H1 (cell line): ENCODE measurements around the gene TNKS2. TPM values are rescaled to one million over a fixed set of nuclear protein-coding genes. Genes with fewer than 3 reads are reported as not detected.

Experiments
- CTCF ChIA-PET: fragments of 300-600 bp; sonication (Branson Sonifier 250); formaldehyde crosslinking; loops from one replicate; lab custom pipeline; 2021; ENCODE audit not compliant: partially characterized antibody; lab: Charles Lee
- POLR2A ChIA-PET: fragments of 300-600 bp; sonication (Branson Sonifier 250); formaldehyde crosslinking; loops from one replicate; lab custom pipeline; 2021; ENCODE audit warnings: inconsistent platforms; ENCODE audit not compliant: partially characterized antibody; lab: Charles Lee
- DNase-seq, 2 experiments: peaks; one replicate each; pipeline versions ENCODE4 v3.0.0 to v3.0.0-alpha.2; 2010 to 2022; ENCODE audit warnings: low spot score in 2 of 2, low read depth in 1 of 2, mixed read lengths in 1 of 2
- FAIRE-seq: peaks from 2 replicates; lab custom pipeline; 2011; peaks lifted over from hg19 to GRCh38; lab: Jason Lieb, UNC
- H2AFZ ChIP-seq: 2 replicates; pipeline ENCODE4 v1.8.1; 2012; ENCODE audit warnings: low read length, inconsistent platforms
- H2AK5ac ChIP-seq: 2 replicates; pipeline ENCODE4 v1.6.1; 2013; ENCODE audit warnings: low read depth, low read length
- H2BK120ac ChIP-seq: replicated peaks from 2 replicates; pipeline ENCODE3; 2013; ENCODE audit warnings: low read depth, low read length, inconsistent platforms
- H2BK12ac ChIP-seq: 2 replicates; pipeline ENCODE4 v1.6.1; 2013; ENCODE audit warnings: low read depth, low read length
- H2BK15ac ChIP-seq: 2 replicates; pipeline ENCODE4 v1.6.1; 2013; ENCODE audit warnings: low read length
- H2BK20ac ChIP-seq: 2 replicates; pipeline ENCODE4 v1.6.1; 2013; ENCODE audit warnings: low read length
- H2BK5ac ChIP-seq: 2 replicates; pipeline ENCODE4 v1.6.1; 2013; ENCODE audit warnings: low read depth, low read length
- H3K14ac ChIP-seq: 2 replicates; pipeline ENCODE4 v1.6.1; 2013; ENCODE audit warnings: inconsistent platforms; ENCODE audit not compliant: insufficient read length
- H3K18ac ChIP-seq: 2 replicates; pipeline ENCODE4 v1.6.1; 2013; ENCODE audit warnings: low read length; ENCODE audit errors: extremely low read depth
- H3K23ac ChIP-seq: 2 replicates; pipeline ENCODE4 v1.6.1; 2013; ENCODE audit warnings: inconsistent platforms; ENCODE audit not compliant: insufficient read length
- H3K23me2 ChIP-seq: 2 replicates; pipeline ENCODE4 v1.6.1; 2013; ENCODE audit warnings: low read depth, low read length
- H3K27ac ChIP-seq: 2 replicates; pipeline ENCODE4 v1.6.1; 2011; ENCODE audit warnings: low read depth, low read length, inconsistent platforms
- H3K27me3 ChIP-seq, 4 experiments: replicated peaks in 1 of 4; 1 replicate in 1 of 4; 2 replicates in 3 of 4; pipeline versions ENCODE4 v1.6.1 to v1.8.1; 2011 to 2013; ENCODE audit warnings: low read length in 3 of 4, mild to moderate bottlenecking in 3 of 4, inconsistent platforms in 2 of 4, mixed read lengths in 2 of 4, moderate library complexity in 1 of 4; ENCODE audit not compliant: control insufficient read depth in 3 of 4, insufficient read depth in 3 of 4; ENCODE audit errors: extremely low read depth in 1 of 4
- H3K36me3 ChIP-seq, 4 experiments: 2 replicates each; pipeline versions ENCODE4 v1.6.1 to v1.8.1; 2011 to 2013; ENCODE audit warnings: mild to moderate bottlenecking in 4 of 4, low read length in 3 of 4, moderate library complexity in 2 of 4, control low read depth in 1 of 4, inconsistent platforms in 1 of 4; ENCODE audit not compliant: insufficient read depth in 4 of 4, control insufficient read depth in 2 of 4
- H3K4ac ChIP-seq: replicated peaks from 2 replicates; pipeline ENCODE3; 2013; ENCODE audit warnings: low read length, low read depth, mixed read lengths, inconsistent platforms; ENCODE audit not compliant: insufficient read length
- H3K4me1 ChIP-seq, 4 experiments: replicated peaks in 1 of 4; 1 replicate in 1 of 4; 2 replicates in 3 of 4; pipeline versions ENCODE4 v1.6.1 to v1.8.1; 2011 to 2013; ENCODE audit warnings: low read length in 3 of 4, inconsistent platforms in 2 of 4, mixed read lengths in 1 of 4; ENCODE audit not compliant: insufficient read depth in 4 of 4, control insufficient read depth in 3 of 4
- H3K4me2 ChIP-seq, 2 experiments: 2 replicates each; pipeline versions ENCODE4 v1.6.1 to v1.8.1; 2011 to 2013; ENCODE audit warnings: low read depth in 2 of 2, low read length in 2 of 2, control low read depth in 1 of 2, inconsistent platforms in 1 of 2, mild to moderate bottlenecking in 1 of 2; ENCODE audit not compliant: insufficient read depth in 1 of 2
- H3K4me3 ChIP-seq, 4 experiments: fragments of 200-600, 300-600 bp in 1 of 4; sonication (generic), shearing (Covaris generic), sonication (Bioruptor Twin) in 1 of 4; 2 replicates each; pipeline versions ENCODE4 v1.5.1 to v1.8.1; 2011 to 2016; ENCODE audit warnings: low read length in 4 of 4, low read depth in 3 of 4, control low read depth in 2 of 4, inconsistent platforms in 2 of 4, mild to moderate bottlenecking in 2 of 4, mixed read lengths in 1 of 4, moderate library complexity in 1 of 4; ENCODE audit not compliant: insufficient read depth in 2 of 4; ENCODE audit errors: extremely low read depth in 1 of 4
- H3K56ac ChIP-seq: replicated peaks from 2 replicates; pipeline ENCODE3; 2013; ENCODE audit warnings: low read depth, mild to moderate bottlenecking, mixed read lengths, low read length, inconsistent platforms; ENCODE audit not compliant: insufficient read length
- H3K79me1 ChIP-seq: 2 replicates; pipeline ENCODE4 v1.6.1; 2013; ENCODE audit warnings: low read depth, low read length, control low read depth
- H3K79me2 ChIP-seq, 2 experiments: 2 replicates each; pipeline versions ENCODE4 v1.6.1 to v1.8.1; 2012 to 2013; ENCODE audit warnings: low read length in 2 of 2, mild to moderate bottlenecking in 2 of 2, inconsistent platforms in 1 of 2; ENCODE audit not compliant: insufficient read depth in 2 of 2, control insufficient read depth in 1 of 2
- H3K9ac ChIP-seq, 4 experiments: replicated peaks in 1 of 4; 1 replicate in 1 of 4; 2 replicates in 3 of 4; pipeline versions ENCODE4 v1.6.1 to v1.8.1; 2011 to 2013; ENCODE audit warnings: low read depth in 3 of 4, low read length in 3 of 4, control low read depth in 2 of 4, mild to moderate bottlenecking in 2 of 4, moderate library complexity in 2 of 4, inconsistent platforms in 1 of 4; ENCODE audit errors: extremely low read depth in 1 of 4
- H3K9me3 ChIP-seq, 2 experiments: 2 replicates each; pipeline versions ENCODE4 v1.6.1 to v1.8.1; 2012 to 2013; ENCODE audit warnings: mild to moderate bottlenecking in 2 of 2, moderate library complexity in 2 of 2, control low read depth in 1 of 2, inconsistent platforms in 1 of 2, low read depth in 1 of 2, low read length in 1 of 2, mixed read lengths in 1 of 2; ENCODE audit not compliant: insufficient read depth in 2 of 2
- H4K20me1 ChIP-seq, 2 experiments: replicated peaks in 1 of 2; 2 replicates each; pipeline versions ENCODE3 to v1.8.1; 2011 to 2013; ENCODE audit warnings: inconsistent platforms in 2 of 2, low read length in 2 of 2, mild to moderate bottlenecking in 1 of 2; ENCODE audit not compliant: insufficient read depth in 2 of 2, control insufficient read depth in 1 of 2
- H4K5ac ChIP-seq: 2 replicates; pipeline ENCODE4 v1.6.1; 2013; ENCODE audit warnings: low read length, low read depth, mixed read lengths, inconsistent platforms; ENCODE audit not compliant: insufficient read length
- H4K8ac ChIP-seq: 2 replicates; pipeline ENCODE4 v1.8.0; 2013; ENCODE audit warnings: mild to moderate bottlenecking, moderate library complexity, low read length, inconsistent platforms; ENCODE audit not compliant: insufficient read depth; ENCODE audit errors: extremely low read depth
- H4K91ac ChIP-seq: replicated peaks from 2 replicates; pipeline ENCODE3; 2013; ENCODE audit warnings: low read length, mixed read lengths, inconsistent platforms; ENCODE audit not compliant: insufficient read length
- BCL11A ChIP-seq, 2 experiments: IDR thresholded peaks; one replicate each; pipeline ENCODE4 v1.6.1; 2011; ENCODE audit warnings: low read depth in 2 of 2, low read length in 2 of 2, mild to moderate bottlenecking in 2 of 2
- CBX8 ChIP-seq: fragments of 300-800, 300-1000 bp; sonication (generic); IDR thresholded peaks from 2 replicates; pipeline ENCODE4 v1.7.1; 2016; ENCODE audit warnings: low read depth, low read length, borderline replicate concordance
- CREB1 ChIP-seq: IDR thresholded peaks from 2 replicates; pipeline ENCODE4 v1.6.1; 2012; ENCODE audit warnings: inconsistent platforms
- KDM1A ChIP-seq: fragments of 200-600, 300-600 bp; sonication (generic); IDR thresholded peaks from 2 replicates; pipeline ENCODE4 v1.7.1; 2016; ENCODE audit warnings: mild to moderate bottlenecking, low read length, borderline replicate concordance
- KDM4A ChIP-seq: IDR thresholded peaks from one replicate; pipeline ENCODE4 v1.7.1; 2012; ENCODE audit warnings: low read depth, mild to moderate bottlenecking, moderate library complexity, low read length, inconsistent platforms; ENCODE audit not compliant: severe bottlenecking
- MAFK ChIP-seq: IDR thresholded peaks from 2 replicates; pipeline ENCODE4 v1.6.1; 2012; ENCODE audit warnings: low read depth, mild to moderate bottlenecking, improper control_type of control experiment, low read length
- POU5F1 ChIP-seq: IDR thresholded peaks from 2 replicates; pipeline ENCODE4 v1.6.1; 2011; ENCODE audit warnings: low read depth, mild to moderate bottlenecking, low read length, moderate library complexity
- RXRA ChIP-seq: IDR thresholded peaks from 2 replicates; pipeline ENCODE4 v1.6.1; 2011; ENCODE audit warnings: low read depth, mild to moderate bottlenecking, low read length, moderate library complexity; ENCODE audit not compliant: insufficient read depth
- SIN3A ChIP-seq, 2 experiments: IDR thresholded peaks in 1 of 2; conservative IDR thresholded peaks in 1 of 2; 2 replicates each; pipeline ENCODE4 v1.6.1; 2011 to 2012; ENCODE audit warnings: low read length in 2 of 2, improper control_type of control experiment in 1 of 2, low read depth in 1 of 2, mild to moderate bottlenecking in 1 of 2
- SP1 ChIP-seq: IDR thresholded peaks from 2 replicates; pipeline ENCODE4 v1.6.1; 2011; ENCODE audit warnings: low read depth, low read length
- ZNF274 ChIP-seq: IDR thresholded peaks from 2 replicates; pipeline ENCODE4 v1.7.0; 2012; ENCODE audit warnings: low read length, borderline replicate concordance; ENCODE audit errors: extremely low read depth
- WGBS, 2 experiments: shearing (Covaris generic) in 1 of 2; methylation state at CpG; one replicate each; pipeline versions ENCODE4 v1.1.6 to v1.1.7; 2013 to 2015; ENCODE audit warnings: low lambda C conversion rate in 2 of 2, mixed read lengths in 2 of 2, inconsistent platforms in 1 of 2, low coverage in 1 of 2, missing lambda C conversion rate in 1 of 2; ENCODE audit not compliant: insufficient replicate concordance in 2 of 2, insufficient coverage in 1 of 2, insufficient read length in 1 of 2; ENCODE audit errors: extremely low coverage in 1 of 2, missing lambda C conversion rate in 1 of 2; 5-methylcytosine and 5-hydroxymethylcytosine counted together
- polyA plus RNA-seq, 7 experiments: library from polyadenylated mRNA; depleted of rRNA in 3 of 7; stranded (reverse) in 5 of 7; unstranded in 2 of 7; fragments of >200 nt in 5 of 7; fragments of 200-250 nt in 2 of 7; gene quantifications; 1 replicate in 5 of 7; 2 replicates in 1 of 7; 4 replicates in 1 of 7; pipeline versions ENCODE4 v1.2.1 to v1.2.3, GENCODE V29; 2011 to 2013; ENCODE audit warnings: missing spikeins in 2 of 7, mixed read lengths in 2 of 7
- total RNA-seq: library from RNA; stranded (reverse); fragmentation: NEBNext Ultra II Directional; extraction: Animal tissue kit (Norgen Biotek cat#: 25700); gene quantifications from 2 replicates; pipeline ENCODE4 v1.2.1, GENCODE V29; 2021
- TF ChIP-seq, protein P1 (sequence below), 3 experiments: IDR thresholded peaks; 1 replicate in 2 of 3; 2 replicates in 1 of 3; pipeline versions ENCODE4 v1.5.1 to v1.6.1; 2011; ENCODE audit warnings: low read length in 3 of 3, mild to moderate bottlenecking in 3 of 3, inconsistent platforms in 2 of 3, low read depth in 1 of 3, moderate library complexity in 1 of 3; ENCODE audit not compliant: insufficient read depth in 1 of 3; ENCODE audit errors: control extremely low read depth in 1 of 3

The TNKS2 gene
- total and polyA plus RNA-seq, 2 of the 8 experiments (the other 6 are each of a cell fraction or from before 2014, with no cell fraction given): 23.3 to 73.6 TPM

DNA sequence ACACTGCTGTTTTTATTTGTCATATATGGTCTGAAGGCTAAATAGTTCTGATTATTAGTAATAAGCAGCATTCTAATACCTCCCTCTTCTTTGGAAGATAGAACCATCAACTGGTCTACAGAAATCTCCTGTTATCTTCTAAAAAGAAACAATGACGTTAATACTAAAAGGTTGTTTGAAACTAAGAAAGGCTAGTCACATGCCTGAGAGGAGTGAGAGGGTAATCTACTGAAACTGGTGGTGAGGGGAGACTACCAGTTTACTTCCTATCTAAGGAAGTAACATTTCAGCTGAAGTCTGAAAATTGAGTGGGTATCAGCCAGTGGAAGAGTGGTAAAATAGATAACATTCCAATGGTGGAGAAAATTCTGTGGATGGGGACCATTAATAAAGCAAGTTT lies 62.7 kb downstream of the TNKS2 start:
- ChIA-PET CTCF (interaction anchor here (1.5 kb wide), 1 partner anchor 47 kb away, joined by 3 read pairs; no protein-coding TSS in a partner anchor), POLR2A (no interaction called here)
- no peak overlapping the region for H2AFZ ChIP-seq
- no peaks in the 10 kb centered on the region for H4K20me1 ChIP-seq
- H2BK15ac ChIP-seq: no peak overlapping the region
- H3K23me2 ChIP-seq: no peaks in the 10 kb centered on the region
- peaks cover 0 to 4% (median 2%) of the 10 kb centered on the region in 4 experiments; a peak in 3 of 7 replicates for H3K4me1 ChIP-seq
- H2BK12ac ChIP-seq: no peak overlapping the region
- no peaks in the 10 kb centered on the region for H3K79me2 ChIP-seq
- H3K4me2 ChIP-seq: no peak overlapping the region
- H3K79me1 ChIP-seq: no peaks in the 10 kb centered on the region
- FAIRE-seq: no peak
- H3K9me3 ChIP-seq: no peaks in the 10 kb centered on the region
- no peak overlapping the region for H3K4ac ChIP-seq
- H3K4me3 ChIP-seq: no peak overlapping the region
- no peak overlapping the region for H2BK20ac ChIP-seq
- no peak for DNase-seq
- H3K14ac ChIP-seq: no peak overlapping the region
- H3K27ac ChIP-seq: no peak overlapping the region
- H3K23ac ChIP-seq: no peak overlapping the region
- H3K9ac ChIP-seq: no peak overlapping the region
- no peak overlapping the region for H4K5ac ChIP-seq
- no peak overlapping the region for H3K18ac ChIP-seq
- H3K56ac ChIP-seq: no peak overlapping the region
- no peaks in the 10 kb centered on the region for H3K27me3 ChIP-seq
- H2BK120ac ChIP-seq: no peak overlapping the region
- no peak overlapping the region for H4K8ac ChIP-seq
- H3K36me3 ChIP-seq: peaks cover 0 to 60% (median 32%) of the 10 kb centered on the region in 4 experiments; a peak in 6 of 8 replicates
- H4K91ac ChIP-seq: no peak overlapping the region
- H2BK5ac ChIP-seq: no peak overlapping the region
- H2AK5ac ChIP-seq: no peak overlapping the region
- 86% methylated on average over 1 of the region's 1 CpG; no CpG with 5 or more reads in 1 of the 2 experiments for WGBS, 2 experiments
- no peak for TF ChIP-seq CREB1
- TF ChIP-seq CBX8: no peak
- TF ChIP-seq SP1: no peak
- TF ChIP-seq KDM4A: no peak
- TF ChIP-seq, protein P1, sequence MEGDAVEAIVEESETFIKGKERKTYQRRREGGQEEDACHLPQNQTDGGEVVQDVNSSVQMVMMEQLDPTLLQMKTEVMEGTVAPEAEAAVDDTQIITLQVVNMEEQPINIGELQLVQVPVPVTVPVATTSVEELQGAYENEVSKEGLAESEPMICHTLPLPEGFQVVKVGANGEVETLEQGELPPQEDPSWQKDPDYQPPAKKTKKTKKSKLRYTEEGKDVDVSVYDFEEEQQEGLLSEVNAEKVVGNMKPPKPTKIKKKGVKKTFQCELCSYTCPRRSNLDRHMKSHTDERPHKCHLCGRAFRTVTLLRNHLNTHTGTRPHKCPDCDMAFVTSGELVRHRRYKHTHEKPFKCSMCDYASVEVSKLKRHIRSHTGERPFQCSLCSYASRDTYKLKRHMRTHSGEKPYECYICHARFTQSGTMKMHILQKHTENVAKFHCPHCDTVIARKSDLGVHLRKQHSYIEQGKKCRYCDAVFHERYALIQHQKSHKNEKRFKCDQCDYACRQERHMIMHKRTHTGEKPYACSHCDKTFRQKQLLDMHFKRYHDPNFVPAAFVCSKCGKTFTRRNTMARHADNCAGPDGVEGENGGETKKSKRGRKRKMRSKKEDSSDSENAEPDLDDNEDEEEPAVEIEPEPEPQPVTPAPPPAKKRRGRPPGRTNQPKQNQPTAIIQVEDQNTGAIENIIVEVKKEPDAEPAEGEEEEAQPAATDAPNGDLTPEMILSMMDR (IDR thresholded peaks at IDR 0.05; ENCODE audit: control extremely low read depth in 1 of 3, insufficient read depth in 1 of 3, low read depth in 1 of 3, low read length in 3 of 3): no peak
- TF ChIP-seq POU5F1: no peak
- no peak for TF ChIP-seq ZNF274
- no peak for TF ChIP-seq SIN3A (conservative IDR thresholded peaks at IDR 0.05 in 1 of 2, IDR thresholded peaks at IDR 0.05 in 1 of 2; ENCODE audit: low read depth in 1 of 2, low read length in 2 of 2)
- TF ChIP-seq RXRA: no peak
- no peak for TF ChIP-seq MAFK
- no peak for TF ChIP-seq BCL11A (IDR thresholded peaks at IDR 0.05; ENCODE audit: low read depth in 2 of 2, low read length in 2 of 2)
- TF ChIP-seq KDM1A: no peak
